ENCODE data around the gene U2AF2.

U2AF2 gene

DNA sequence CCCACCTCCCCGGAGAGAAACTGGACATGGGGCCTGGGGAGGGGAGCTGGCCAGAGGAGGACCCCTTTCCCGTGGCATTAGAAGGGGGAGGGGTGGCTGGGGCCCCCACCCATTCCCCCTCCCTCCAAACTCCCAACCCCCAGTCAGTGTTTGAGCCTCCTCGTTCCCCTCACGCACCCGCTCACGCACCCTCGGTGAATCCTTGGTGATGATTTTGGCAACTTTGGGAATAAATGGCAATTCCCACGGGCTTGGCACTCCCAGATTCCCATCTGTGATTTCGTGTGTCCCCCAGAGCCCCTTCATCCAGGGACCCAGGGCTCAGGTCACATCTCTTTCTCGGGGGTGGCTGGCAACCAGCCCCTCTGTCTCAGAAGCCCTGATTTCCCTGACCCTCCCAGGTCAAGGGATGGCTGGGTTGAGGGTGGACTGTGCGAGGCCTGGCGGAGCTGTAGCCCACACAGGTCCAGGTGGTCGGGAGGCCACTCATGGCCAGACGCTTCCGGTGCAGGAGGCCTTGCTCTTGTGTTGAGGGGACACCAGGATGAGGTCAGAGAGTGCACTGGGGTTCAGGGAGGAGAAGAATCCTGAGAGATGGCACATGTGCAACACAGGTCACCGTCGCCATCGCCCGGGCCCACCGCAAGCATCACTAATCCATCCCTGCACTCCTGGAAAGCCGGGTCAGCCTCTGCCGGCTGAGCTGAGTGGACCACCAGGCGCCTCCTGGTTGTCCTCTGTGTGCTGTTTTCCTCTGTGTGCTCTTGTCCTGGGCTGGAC lies 40.9 kb downstream of the U2AF2 start:
- H3K4me1 ChIP-seq (ENCODE audit: insufficient read depth, poor library complexity, severe bottlenecking): no peaks in the 10 kb centered on the region
- TF ChIP-seq, protein P1, sequence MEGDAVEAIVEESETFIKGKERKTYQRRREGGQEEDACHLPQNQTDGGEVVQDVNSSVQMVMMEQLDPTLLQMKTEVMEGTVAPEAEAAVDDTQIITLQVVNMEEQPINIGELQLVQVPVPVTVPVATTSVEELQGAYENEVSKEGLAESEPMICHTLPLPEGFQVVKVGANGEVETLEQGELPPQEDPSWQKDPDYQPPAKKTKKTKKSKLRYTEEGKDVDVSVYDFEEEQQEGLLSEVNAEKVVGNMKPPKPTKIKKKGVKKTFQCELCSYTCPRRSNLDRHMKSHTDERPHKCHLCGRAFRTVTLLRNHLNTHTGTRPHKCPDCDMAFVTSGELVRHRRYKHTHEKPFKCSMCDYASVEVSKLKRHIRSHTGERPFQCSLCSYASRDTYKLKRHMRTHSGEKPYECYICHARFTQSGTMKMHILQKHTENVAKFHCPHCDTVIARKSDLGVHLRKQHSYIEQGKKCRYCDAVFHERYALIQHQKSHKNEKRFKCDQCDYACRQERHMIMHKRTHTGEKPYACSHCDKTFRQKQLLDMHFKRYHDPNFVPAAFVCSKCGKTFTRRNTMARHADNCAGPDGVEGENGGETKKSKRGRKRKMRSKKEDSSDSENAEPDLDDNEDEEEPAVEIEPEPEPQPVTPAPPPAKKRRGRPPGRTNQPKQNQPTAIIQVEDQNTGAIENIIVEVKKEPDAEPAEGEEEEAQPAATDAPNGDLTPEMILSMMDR (IDR thresholded peaks at IDR 0.05; ENCODE audit: poor library complexity, severe bottlenecking): no peak
- H3K27ac ChIP-seq (ENCODE audit: poor library complexity, severe bottlenecking): no peak overlapping the region
- no peak overlapping the region for H3K4me3 ChIP-seq (ENCODE audit: severe bottlenecking)
- H3K27me3 ChIP-seq (ENCODE audit: insufficient read depth, poor library complexity, severe bottlenecking): no peaks in the 10 kb centered on the region
- no peaks in the 10 kb centered on the region for H3K9me3 ChIP-seq (ENCODE audit: severe bottlenecking)
- H3K36me3 ChIP-seq (ENCODE audit: low read depth): peaks cover 16% of the 10 kb centered on the region
- ATAC-seq (ENCODE audit: low read depth): no peak
- no peak for DNase-seq (ENCODE audit: low spot score)

DNA sequence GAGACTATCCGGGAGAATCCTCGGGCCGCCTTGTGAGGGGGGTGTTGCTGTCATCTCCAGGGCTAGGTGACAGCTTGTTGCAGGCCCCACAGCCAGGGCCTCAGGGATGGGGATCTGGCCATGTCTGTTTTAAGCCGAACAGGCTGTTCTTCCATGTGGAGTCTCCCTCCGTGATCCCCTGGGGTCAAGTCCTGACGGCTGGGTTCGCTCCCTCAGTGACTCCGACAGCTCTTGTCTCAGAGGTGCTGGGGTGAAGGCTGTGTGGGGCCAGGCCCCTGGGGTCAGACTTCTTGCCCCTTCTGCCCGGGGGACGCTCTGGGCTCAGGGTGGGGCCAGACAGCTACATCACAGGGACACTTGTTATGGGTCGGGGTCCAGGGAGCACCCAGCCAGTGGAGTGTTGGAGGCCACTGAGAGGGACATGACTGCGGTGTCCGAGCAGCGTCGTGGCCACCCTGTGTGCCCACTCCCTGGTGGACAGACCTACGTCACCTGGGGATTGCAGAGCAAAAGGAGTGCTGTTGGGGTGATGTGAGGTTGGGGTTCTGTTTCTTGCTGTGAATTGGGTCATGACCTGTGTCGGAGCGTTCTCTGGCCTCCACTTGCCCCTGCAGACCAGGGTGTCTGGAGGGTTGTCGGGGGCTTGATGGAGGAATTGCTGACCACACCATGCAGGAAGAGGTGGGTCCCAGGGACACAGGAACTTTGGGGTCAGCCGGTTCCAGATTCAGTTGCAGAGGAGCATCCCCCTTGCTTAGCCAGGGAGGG lies 41.6 kb downstream of the U2AF2 start:
- no peak overlapping the region for H3K27ac ChIP-seq (ENCODE audit: poor library complexity, severe bottlenecking)
- H3K27me3 ChIP-seq (ENCODE audit: insufficient read depth, poor library complexity, severe bottlenecking): no peaks in the 10 kb centered on the region
- ATAC-seq (ENCODE audit: low read depth): no peak
- H3K4me3 ChIP-seq (ENCODE audit: severe bottlenecking): no peak overlapping the region
- H3K9me3 ChIP-seq (ENCODE audit: severe bottlenecking): no peaks in the 10 kb centered on the region
- peaks cover 16% of the 10 kb centered on the region for H3K36me3 ChIP-seq (ENCODE audit: low read depth)
- DNase-seq (ENCODE audit: low spot score): no peak
- H3K4me1 ChIP-seq (ENCODE audit: insufficient read depth, poor library complexity, severe bottlenecking): no peaks in the 10 kb centered on the region
- TF ChIP-seq, protein P1 (IDR thresholded peaks at IDR 0.05; ENCODE audit: poor library complexity, severe bottlenecking): no peak

- Histone ChIP-seq H3K4me3 (ENCODE audit: severe bottlenecking) (no peak overlapping the region), H3K27ac (ENCODE audit: poor library complexity, severe bottlenecking) (no peak overlapping the region), H3K9me3 (ENCODE audit: severe bottlenecking) (no peaks in the 10 kb centered on the region), H3K4me1 (ENCODE audit: insufficient read depth, poor library complexity, severe bottlenecking) (no peaks in the 10 kb centered on the region), H3K36me3 (ENCODE audit: low read depth) (peaks cover 11% of the 10 kb centered on the region), H3K27me3 (ENCODE audit: insufficient read depth, poor library complexity, severe bottlenecking) (no peaks in the 10 kb centered on the region)
- no peak for ATAC-seq (ENCODE audit: low read depth)
- no peak for DNase-seq (ENCODE audit: low spot score)
- TF ChIP-seq, protein P1 (IDR thresholded peaks at IDR 0.05; ENCODE audit: poor library complexity, severe bottlenecking): no peak
Measured at GRCh38 chr19:55697069-55697440, 42.2 kb downstream of the U2AF2 start.

GRCh38 chr19:55697698-55698097 lies 42.9 kb downstream of the U2AF2 start:
- Histone ChIP-seq H3K36me3 (ENCODE audit: low read depth) (peaks cover 11% of the 10 kb centered on the region), H3K4me3 (ENCODE audit: severe bottlenecking) (no peak overlapping the region), H3K27ac (ENCODE audit: poor library complexity, severe bottlenecking) (no peak overlapping the region), H3K27me3 (ENCODE audit: insufficient read depth, poor library complexity, severe bottlenecking) (no peaks in the 10 kb centered on the region), H3K9me3 (ENCODE audit: severe bottlenecking) (no peaks in the 10 kb centered on the region), H3K4me1 (ENCODE audit: insufficient read depth, poor library complexity, severe bottlenecking) (no peaks in the 10 kb centered on the region)
- TF ChIP-seq, protein P1 (IDR thresholded peaks at IDR 0.05; ENCODE audit: poor library complexity, severe bottlenecking): no peak
- DNase-seq (ENCODE audit: low spot score): no peak
- no peak for ATAC-seq (ENCODE audit: low read depth)

Measured in RWPE2 (cell line).